Body of pancreas (tissue), 4 donors: ENCODE measurements around the gene SOWAHA.

Experiments
- POLR2A ChIP-seq, 3 donors: fragments of 450-650 bp; IDR thresholded peaks; one replicate each; pipeline ENCODE4 v1.6.1; 2016; ENCODE audit warnings: antibody characterized with exemption in 3 of 3, mild to moderate bottlenecking in 2 of 3
- TF ChIP-seq, protein P1 (sequence below), 7 experiments: fragments of 450-650 bp in 4 of 7; fragments of 200-600 bp in 3 of 7; sonication (generic) in 3 of 7; IDR thresholded peaks; one replicate each; pipeline ENCODE4 v1.5.1; 2016 to 2019; ENCODE audit warnings: antibody characterized with exemption in 7 of 7

- TF ChIP-seq, protein P1, sequence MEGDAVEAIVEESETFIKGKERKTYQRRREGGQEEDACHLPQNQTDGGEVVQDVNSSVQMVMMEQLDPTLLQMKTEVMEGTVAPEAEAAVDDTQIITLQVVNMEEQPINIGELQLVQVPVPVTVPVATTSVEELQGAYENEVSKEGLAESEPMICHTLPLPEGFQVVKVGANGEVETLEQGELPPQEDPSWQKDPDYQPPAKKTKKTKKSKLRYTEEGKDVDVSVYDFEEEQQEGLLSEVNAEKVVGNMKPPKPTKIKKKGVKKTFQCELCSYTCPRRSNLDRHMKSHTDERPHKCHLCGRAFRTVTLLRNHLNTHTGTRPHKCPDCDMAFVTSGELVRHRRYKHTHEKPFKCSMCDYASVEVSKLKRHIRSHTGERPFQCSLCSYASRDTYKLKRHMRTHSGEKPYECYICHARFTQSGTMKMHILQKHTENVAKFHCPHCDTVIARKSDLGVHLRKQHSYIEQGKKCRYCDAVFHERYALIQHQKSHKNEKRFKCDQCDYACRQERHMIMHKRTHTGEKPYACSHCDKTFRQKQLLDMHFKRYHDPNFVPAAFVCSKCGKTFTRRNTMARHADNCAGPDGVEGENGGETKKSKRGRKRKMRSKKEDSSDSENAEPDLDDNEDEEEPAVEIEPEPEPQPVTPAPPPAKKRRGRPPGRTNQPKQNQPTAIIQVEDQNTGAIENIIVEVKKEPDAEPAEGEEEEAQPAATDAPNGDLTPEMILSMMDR (IDR thresholded peaks at IDR 0.05) = no peak
- TF ChIP-seq POLR2A (IDR thresholded peaks at IDR 0.05) = no peak
Measured at GRCh38 chr5:132778129-132778528, 35.0 kb upstream of the SOWAHA start.
